ENCODE measurements around the gene CHPT1. TPM values are rescaled to one million over a fixed set of nuclear protein-coding genes. Genes with fewer than 3 reads are reported as not detected.

Gene CHPT1
- total and polyA plus RNA-seq, 2 of the 13 experiments (the other 11 are each of a cell fraction or from before 2014, with no cell fraction given), result 117 to 178 TPM

DNA sequence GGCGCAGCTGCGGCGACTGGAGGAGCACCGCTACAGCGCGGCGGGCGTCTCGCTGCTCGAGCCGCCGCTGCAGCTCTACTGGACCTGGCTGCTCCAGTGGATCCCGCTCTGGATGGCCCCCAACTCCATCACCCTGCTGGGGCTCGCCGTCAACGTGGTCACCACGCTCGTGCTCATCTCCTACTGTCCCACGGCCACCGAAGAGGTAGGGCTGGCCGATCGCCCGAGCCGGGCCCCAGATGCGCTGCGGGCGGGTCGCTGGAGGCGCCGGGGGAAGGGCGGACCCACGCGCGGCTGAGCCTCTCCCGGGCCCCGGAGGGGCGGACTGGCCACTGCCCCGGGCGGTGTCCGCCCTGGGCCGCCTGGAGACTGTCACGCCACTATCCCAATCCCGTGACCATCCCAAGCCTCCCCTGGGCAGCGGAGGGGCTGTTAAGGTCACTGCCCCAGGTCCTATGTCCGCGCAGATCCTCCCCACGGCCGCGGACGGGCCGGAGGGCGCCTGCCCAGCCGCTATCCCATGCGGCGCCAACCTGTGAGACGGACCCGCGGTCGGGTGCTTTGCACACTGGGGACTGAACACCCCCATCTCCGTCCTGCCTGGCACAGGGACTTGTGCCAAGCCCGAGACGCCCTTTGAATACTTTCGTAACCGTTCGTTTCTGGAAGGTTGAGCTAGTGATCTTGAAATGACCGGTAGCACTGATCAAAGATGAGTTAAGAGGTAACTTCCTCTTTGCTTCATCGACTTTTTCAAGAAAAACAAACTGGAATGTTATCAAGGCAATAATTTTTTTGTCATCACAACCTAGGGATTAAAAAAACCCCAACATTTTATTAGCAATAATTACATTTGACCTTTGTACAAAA is 725 bp downstream of the CHPT1 start (continued):
- TF ChIP-seq, protein P1, sequence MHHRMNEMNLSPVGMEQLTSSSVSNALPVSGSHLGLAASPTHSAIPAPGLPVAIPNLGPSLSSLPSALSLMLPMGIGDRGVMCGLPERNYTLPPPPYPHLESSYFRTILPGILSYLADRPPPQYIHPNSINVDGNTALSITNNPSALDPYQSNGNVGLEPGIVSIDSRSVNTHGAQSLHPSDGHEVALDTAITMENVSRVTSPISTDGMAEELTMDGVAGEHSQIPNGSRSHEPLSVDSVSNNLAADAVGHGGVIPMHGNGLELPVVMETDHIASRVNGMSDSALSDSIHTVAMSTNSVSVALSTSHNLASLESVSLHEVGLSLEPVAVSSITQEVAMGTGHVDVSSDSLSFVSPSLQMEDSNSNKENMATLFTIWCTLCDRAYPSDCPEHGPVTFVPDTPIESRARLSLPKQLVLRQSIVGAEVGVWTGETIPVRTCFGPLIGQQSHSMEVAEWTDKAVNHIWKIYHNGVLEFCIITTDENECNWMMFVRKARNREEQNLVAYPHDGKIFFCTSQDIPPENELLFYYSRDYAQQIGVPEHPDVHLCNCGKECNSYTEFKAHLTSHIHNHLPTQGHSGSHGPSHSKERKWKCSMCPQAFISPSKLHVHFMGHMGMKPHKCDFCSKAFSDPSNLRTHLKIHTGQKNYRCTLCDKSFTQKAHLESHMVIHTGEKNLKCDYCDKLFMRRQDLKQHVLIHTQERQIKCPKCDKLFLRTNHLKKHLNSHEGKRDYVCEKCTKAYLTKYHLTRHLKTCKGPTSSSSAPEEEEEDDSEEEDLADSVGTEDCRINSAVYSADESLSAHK (CRISPR knock-in tag; IDR thresholded peaks at IDR 0.05; ENCODE audit: borderline replicate concordance), result no peak
- no peak for TF ChIP-seq HIVEP1 (CRISPR knock-in tag; IDR thresholded peaks at IDR 0.05)
- no peak for TF ChIP-seq ZNF333 (CRISPR knock-in tag; IDR thresholded peaks at IDR 0.05; ENCODE audit: borderline replicate concordance)
- TF ChIP-seq ELF3 (CRISPR knock-in tag; IDR thresholded peaks at IDR 0.05), result peak; percentile 52; the same call in 1 of the 2 replicates
- no peak for TF ChIP-seq ZNF7 (CRISPR knock-in tag; IDR thresholded peaks at IDR 0.05)
- TF ChIP-seq, protein P2, sequence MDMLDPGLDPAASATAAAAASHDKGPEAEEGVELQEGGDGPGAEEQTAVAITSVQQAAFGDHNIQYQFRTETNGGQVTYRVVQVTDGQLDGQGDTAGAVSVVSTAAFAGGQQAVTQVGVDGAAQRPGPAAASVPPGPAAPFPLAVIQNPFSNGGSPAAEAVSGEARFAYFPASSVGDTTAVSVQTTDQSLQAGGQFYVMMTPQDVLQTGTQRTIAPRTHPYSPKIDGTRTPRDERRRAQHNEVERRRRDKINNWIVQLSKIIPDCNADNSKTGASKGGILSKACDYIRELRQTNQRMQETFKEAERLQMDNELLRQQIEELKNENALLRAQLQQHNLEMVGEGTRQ (IDR thresholded peaks at IDR 0.05; ENCODE audit: low read depth, low read length), result no peak
- TF ChIP-seq, protein P2 (CRISPR knock-in tag; IDR thresholded peaks at IDR 0.05; ENCODE audit: borderline replicate concordance), result no peak
- peak; percentile 27; the same call in 1 of the 2 replicates for TF ChIP-seq ZBTB7A (CRISPR knock-in tag; IDR thresholded peaks at IDR 0.05)
- TF ChIP-seq, protein P3, sequence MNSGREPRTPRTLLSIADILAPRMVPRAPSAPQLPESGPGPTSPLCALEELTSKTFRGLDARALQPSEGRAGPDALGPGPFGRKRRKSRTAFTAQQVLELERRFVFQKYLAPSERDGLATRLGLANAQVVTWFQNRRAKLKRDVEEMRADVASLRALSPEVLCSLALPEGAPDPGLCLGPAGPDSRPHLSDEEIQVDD (CRISPR knock-in tag; IDR thresholded peaks at IDR 0.05; ENCODE audit: borderline replicate concordance), result no peak
- no peak for TF ChIP-seq CHD2 (IDR thresholded peaks at IDR 0.05; ENCODE audit: low read depth, low read length)
- TF ChIP-seq POGZ (CRISPR knock-in tag; IDR thresholded peaks at IDR 0.05), result no peak
- no peak for TF ChIP-seq ZKSCAN8 (CRISPR knock-in tag; IDR thresholded peaks at IDR 0.05; ENCODE audit: borderline replicate concordance)
- TF ChIP-seq HMGA1 (CRISPR knock-in tag; conservative IDR thresholded peaks at IDR 0.05), result no peak
- TF ChIP-seq ZBTB20 (CRISPR knock-in tag; IDR thresholded peaks at IDR 0.05; ENCODE audit: borderline replicate concordance, low read depth), result no peak
- peak; percentile 34; the same call in 1 of the 2 replicates for TF ChIP-seq ZNF776 (CRISPR knock-in tag; IDR thresholded peaks at IDR 0.05)
- TF ChIP-seq TSC22D2 (CRISPR knock-in tag; IDR thresholded peaks at IDR 0.05; ENCODE audit: borderline replicate concordance), result no peak
- 0 out of 2 replicates have a peak, but pooled peaks have one; percentile 5 for TF ChIP-seq BHLHE40 (IDR thresholded peaks at IDR 0.05; ENCODE audit: low read length)
- no peak for TF ChIP-seq SPEN (CRISPR knock-in tag; IDR thresholded peaks at IDR 0.05; ENCODE audit: low read depth)
- no peak for TF ChIP-seq ZBTB1 (CRISPR knock-in tag; IDR thresholded peaks at IDR 0.05; ENCODE audit: borderline replicate concordance)
- no peak for TF ChIP-seq MIER2 (CRISPR knock-in tag; IDR thresholded peaks at IDR 0.05)
- no peak for TF ChIP-seq CBX2 (IDR thresholded peaks at IDR 0.05; ENCODE audit: low read depth, low read length)
- no peak for TF ChIP-seq CBX2 (CRISPR knock-in tag; IDR thresholded peaks at IDR 0.05; ENCODE audit: low read depth)
- TF ChIP-seq ZNF878 (CRISPR knock-in tag; IDR thresholded peaks at IDR 0.05), result no peak
- TF ChIP-seq, protein P4, sequence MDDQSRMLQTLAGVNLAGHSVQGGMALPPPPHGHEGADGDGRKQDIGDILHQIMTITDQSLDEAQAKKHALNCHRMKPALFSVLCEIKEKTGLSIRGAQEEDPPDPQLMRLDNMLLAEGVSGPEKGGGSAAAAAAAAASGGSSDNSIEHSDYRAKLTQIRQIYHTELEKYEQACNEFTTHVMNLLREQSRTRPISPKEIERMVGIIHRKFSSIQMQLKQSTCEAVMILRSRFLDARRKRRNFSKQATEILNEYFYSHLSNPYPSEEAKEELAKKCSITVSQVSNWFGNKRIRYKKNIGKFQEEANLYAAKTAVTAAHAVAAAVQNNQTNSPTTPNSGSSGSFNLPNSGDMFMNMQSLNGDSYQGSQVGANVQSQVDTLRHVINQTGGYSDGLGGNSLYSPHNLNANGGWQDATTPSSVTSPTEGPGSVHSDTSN (CRISPR knock-in tag; IDR thresholded peaks at IDR 0.05; ENCODE audit: borderline replicate concordance), result no peak
- no peak for TF ChIP-seq BRD4 (CRISPR knock-in tag; IDR thresholded peaks at IDR 0.05)
